Stimulated activated CD4-positive, alpha-beta T cell treated with anti-CD3 and anti-CD28 coated beads, Interleukin-2, amount 100 ng/mL, for 24 hours (primary cell): ENCODE data around the gene SMG9.

Source experiments
- DNase-seq, 2 donors: peaks; one replicate each; pipeline ENCODE4 v3.0.0-alpha.2; 2020

SMG9 gene

DNA sequence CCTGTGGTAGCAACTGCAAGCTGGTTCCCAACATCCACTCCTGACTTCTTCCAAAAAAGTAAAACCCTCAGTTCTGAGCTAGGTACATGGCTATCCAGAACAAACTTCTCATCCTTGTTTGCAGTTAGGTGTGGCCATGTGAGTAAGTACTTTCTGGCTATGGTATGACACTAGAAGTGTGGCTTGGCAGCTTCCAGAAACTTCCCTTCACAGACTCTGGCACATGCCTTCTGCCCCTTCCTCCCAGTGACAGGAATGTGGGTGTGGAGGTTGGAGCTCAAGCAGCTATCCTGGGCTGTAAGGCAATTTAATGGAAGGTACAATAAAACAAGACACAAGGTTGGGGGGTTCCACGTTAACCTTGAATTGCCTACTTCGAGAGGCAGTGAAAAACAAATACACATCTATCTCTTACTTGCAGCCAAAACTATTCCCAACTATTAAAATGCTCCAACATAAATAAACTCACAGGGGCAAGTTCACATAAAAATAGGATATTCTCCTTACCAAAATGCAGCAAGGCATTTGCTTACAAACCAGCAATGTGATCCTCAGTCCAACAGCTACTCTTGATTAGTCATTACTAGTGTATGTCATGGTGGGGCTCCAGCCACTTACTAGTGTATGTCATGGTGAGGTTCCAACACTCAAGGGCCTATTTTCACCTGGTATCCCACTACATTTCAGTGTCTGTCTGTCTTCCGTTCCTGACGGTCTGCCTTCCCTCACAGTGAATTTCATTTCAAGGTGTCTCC is 3.1 kb downstream of the SMG9 start:
- no peak for DNase-seq

DNA sequence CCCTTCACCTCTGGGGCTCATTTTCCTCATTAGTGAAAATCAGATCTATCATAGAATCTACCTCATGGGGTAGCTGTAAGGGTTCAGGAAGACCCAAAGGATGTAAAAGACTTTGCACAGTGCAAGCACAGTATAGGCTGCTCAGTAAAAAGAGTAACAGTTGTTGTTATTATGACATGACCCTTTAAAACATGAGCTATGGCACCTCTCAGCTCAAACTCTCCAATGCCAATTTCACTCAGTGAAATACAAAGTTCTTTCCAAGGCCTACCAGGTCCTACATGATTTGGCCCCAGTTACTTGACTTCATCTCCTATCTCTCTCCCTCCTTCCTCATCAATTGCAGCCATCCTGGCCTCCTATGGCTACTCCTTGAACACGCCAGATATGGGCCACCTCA is 4.9 kb downstream of the SMG9 start:
- no peak for DNase-seq

DNA sequence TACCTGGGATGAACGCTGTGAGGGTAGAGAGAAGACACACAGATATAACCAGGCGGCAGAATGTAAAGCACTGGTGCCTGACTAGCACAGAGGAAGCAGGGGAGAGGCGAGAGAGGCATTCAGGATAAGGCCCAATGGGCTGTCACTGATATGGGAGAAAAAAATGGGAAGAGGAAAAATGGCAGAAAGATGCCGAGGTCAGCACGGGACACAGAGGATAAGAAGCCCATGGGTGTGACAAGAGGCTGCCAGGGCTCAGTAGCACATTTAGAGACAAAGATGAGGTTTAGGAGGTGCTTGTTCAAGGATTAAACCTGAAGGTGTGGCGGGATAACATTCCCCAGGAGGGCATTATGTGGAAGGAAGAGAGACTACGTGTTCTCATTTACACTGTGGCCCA is 5.6 kb downstream of the SMG9 start:
- no peak for DNase-seq

DNA sequence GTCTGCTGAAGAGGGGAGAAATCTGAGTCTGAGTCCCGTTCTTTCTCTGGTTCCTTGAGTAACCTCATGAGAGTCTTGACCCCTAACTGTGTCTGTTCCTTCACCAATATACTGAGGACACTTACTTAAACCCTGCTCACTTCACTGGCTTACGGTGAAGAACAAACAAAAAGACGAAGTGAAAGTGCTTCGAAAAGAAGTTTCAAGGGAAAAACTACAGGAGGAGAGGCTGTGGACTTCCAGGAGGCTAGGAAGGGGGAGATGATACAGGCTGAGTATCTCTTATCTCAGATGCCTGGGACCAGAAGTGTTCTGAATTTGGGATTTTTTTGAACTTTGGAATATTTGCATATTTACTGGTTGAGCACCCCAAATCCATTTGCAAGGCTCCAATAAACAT is 6.1 kb downstream of the SMG9 start:
- DNase-seq: no peak

DNA sequence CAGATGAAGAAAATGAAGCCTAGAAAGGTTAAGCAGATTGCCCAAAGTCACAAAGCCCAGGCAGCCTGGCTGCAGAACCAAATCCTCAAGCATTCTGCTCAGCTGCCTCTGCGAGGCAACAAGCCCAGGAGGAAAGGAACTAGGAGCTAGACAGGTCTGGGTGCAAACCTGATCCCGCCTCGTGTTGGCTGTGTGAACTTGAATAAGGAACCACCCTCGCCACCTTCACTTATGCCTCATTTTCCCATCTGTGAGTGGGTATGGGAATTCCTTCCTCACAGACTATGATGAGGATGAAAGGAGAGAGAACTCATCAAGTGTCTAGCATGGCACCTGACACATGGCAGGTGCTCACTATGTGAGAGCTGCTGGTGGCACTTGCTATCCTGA is 6.6 kb downstream of the SMG9 start:
- no peak for DNase-seq

DNA sequence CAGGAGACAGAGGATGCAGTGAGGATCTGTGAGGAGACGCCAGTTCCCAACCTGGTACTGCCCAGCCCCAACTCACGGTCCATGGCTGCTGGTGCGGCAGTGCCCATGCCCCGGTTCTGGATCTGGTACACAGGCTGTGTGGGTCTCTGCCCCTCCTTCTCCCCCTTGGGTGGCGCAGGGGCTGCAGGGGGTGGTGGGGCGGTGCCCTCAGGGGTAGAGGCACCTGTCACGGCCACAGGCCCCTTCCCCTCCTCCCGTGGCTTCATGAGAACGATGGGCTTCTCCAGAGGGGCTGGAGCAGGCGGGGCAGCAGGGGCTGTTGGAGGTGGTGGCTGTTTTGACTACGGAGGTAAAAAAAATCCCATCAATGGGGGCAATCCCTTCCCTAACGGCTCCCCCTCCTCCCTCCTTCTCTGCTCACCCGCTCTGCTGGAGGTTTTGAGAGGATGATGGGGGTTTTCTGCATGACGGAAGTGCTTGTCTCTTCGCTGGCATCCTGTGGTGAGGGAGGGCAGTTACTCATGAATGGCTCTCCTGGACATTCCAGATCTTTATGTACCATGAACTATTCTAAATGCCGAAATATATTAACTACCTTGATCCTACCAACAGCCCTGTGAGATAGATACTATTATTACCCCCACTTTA is 7.1 kb downstream of the SMG9 start:
- DNase-seq: no peak

DNA sequence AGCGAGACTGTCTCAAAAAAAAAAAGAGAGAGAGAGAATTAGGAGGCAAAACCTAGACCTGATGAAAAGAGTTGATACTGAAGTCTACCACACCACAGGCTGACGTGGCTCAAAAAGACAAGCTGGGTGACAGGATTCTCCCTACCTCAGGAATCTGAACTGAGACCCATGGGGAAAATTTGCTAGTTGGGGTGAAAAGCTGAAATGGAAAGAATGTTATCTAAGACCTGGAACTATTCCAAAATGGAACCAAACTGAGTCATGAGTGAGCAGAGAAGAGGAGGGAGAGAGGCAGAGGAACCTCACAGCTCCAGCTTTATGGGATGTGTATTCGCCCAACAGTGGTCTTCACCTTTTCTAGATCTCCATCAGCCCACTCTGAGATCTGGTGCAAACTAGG is 11.7 kb downstream of the SMG9 start:
- DNase-seq: no peak

DNA sequence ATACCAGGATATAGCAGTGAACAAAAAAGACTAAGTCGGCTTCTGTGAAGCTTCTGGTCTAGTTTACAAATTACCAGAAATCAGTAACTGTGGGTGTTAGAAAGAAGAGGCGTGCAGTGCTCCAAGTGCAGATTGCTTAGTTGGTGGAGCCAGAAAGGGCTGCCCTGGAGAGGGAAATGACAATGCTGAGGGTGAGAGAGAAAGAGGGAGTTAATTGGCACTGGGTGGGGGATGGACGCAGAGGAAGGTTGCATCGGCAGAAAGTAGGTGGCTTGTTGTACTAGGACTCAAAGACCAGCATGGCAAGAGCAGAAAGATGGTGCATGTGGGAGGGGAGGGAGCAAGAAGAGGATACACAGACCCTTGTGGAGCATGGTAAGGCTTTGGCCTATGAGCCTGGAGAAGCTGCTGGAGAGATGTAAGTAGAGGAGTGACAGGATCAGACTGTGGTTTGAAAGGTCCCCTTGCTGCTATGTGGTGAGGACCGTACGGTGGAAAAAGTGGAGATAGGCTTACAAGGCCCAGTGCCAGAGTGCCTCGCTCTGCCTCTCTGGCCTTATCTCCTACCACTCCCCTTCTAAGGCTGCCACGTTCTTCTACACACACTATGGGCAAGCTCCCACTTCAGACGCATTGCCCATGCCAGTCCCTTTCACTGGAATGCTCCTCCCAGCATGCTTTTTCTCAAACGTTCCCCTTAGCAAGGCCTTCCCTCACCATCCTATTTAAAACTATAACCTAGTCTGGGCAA is 13.5 kb downstream of the SMG9 start:
- no peak for DNase-seq

DNA sequence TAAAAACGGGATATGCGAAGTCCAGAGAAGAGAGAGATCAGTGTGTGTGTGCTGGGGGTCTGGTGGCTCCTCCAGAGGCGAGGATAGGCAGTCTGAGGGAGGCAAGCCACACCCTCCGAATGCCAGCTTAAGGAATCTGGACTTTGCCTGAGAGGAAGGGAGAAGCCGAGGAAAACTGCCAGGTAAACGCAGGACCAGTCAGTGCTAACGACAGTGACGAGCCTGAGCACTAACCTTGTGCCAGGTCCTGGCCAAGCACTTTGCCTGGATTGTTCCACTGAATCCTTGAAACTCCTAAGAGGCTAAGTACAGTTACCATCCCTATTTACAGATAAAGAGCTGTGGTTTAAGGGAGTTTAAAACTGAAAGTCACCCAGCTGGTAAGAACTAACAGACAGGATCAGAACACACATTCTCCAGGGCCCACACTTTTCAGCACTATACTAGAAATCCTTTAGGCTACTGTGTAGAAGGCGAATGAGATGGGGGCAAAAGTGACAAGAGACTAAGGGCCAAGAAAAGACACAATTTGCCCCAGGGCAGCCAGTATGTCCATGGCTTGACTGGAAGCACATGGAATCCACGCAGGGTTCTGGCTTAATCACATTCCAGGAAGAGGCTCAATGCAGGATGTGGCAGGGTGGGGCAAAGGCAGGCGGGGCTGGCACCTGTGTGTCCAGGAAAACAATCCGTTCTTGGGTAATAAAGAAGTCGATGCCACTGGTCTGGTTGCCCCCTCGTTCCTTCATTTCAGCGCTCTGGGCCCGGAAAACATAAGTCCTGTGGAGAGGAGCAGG is 15.1 kb downstream of the SMG9 start:
- DNase-seq: no peak

DNA sequence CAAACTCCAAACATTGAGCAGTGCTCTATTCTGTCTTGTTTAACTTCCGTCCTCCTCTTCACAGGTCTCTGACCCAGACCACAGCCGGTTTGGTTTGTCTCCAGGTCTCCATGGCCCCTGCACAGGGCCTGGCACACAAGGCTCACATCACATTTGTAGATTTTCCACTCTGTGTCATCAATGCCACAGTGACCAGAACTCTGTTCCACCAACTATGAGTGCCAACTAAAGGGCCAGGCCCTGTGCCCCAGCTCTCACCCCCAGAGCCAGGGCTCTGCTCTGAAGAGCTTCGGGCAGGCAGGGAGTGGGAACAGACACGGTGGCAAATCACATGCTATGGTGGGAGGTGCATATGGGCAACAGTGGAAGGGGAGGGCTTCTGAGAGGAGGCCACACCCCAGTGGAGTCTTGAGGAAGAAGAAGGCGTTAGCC is 16.0 kb downstream of the SMG9 start:
- no peak for DNase-seq

DNA sequence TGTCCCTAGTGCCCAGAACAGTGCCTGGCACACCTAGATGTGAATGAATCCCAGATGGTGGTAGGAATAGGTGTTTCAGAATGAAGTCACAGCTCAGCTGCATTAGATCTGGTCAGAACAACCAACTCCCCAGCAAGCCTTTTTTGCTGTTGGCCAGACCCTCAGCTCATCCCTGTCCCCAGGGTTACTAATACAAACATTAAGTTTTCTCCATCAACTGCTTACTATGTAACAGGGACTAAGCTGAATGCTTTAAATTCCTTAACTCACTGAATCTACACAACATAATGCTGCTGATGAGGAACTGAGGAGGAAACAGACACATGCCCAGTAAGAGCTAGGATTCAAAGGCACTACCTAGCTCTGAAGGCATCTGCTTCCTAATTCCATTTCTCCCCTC is 18.8 kb downstream of the SMG9 start:
- no peak for DNase-seq

DNA sequence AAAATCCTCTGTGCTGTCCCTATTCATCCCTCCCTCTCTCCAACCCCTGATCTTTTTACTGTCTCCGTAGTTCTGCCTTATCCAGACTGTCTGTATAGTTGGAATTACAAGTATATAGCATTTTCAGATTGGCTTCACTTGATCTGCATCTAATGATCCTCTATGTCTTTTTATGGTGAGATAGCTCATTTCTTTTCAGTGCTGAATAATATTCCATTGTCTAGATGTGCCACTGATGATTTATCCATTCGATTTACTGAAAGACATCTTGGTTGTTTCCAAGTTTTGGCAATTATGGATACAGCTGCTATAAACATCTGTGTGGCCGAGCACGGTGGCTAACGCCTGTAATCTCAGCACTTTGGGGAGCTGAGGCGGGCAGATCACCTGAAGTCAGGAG is 19.7 kb downstream of the SMG9 start:
- DNase-seq: no peak

DNA sequence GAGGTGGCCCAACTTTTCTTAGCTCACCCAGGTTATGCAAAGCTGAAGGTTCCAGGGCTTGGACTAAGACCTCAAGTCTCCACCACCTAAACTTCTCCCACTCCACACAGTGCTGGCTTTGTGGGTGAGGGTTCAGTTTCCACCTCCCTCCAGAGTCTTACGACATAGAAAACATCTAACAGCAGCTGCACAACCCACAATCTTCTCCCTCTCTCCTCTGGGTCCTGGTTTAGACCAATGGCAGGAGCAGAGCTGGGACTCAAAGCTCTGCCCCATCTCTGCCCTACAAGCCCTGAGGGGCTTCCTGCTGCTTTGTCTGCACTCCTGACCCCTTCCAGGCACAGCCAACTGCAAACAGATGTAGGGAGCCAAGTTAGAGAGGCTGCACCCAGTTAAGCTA is 22.9 kb downstream of the SMG9 start:
- DNase-seq: no peak

DNA sequence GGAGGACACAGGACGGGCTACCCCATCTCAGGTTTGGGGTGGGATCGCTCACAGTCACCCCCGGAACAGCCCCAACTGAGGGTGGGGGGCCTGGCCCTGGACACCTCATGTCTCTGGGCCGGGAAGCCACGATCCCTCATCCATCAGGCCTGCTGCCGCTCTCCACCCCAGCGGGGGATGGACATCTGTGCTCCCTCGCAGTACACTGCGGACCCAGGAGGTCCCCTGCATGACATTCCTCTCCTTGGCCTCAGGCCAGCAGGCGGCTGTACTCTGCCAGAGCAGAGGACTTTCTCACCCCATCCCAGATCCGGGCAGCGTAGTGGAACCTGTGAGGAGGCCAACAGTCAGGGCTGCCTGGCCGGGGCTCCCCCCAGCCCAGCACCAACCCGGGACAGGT is 23.4 kb downstream of the SMG9 start:
- no peak for DNase-seq

DNA sequence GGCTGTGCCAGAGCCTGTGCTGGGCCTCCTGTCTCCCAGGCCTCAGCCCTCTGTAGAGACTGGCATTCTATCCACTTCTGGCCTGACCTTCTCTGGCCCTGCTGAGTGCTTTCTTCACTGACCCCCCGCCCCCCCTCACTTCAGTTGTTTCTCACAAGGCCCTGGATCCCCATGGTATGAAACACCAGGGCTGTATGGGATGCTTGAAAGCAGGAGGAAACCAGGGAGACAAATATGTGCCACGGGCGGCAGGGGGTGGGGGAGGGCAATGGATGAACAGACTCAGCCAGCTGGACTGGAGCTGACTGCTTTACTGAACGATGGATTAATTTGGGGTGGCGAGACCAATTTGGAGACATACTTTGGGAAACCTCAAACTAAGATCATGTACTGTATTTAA is 24.8 kb downstream of the SMG9 start:
- DNase-seq: no peak

DNA sequence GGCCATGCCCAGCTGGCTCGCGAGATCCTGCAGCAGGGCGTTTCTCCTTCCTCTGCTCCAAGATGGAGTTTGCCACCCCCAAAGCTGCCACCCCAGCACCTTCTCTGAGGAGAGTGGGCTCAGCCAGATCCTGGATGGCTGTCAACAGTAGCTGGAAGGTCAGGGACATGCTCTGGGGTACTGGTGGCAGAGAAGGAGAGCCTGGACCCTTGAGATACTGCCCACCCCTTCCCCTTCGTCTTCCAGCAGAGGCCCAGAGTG is 27.2 kb downstream of the SMG9 start:
- DNase-seq: no peak

DNA sequence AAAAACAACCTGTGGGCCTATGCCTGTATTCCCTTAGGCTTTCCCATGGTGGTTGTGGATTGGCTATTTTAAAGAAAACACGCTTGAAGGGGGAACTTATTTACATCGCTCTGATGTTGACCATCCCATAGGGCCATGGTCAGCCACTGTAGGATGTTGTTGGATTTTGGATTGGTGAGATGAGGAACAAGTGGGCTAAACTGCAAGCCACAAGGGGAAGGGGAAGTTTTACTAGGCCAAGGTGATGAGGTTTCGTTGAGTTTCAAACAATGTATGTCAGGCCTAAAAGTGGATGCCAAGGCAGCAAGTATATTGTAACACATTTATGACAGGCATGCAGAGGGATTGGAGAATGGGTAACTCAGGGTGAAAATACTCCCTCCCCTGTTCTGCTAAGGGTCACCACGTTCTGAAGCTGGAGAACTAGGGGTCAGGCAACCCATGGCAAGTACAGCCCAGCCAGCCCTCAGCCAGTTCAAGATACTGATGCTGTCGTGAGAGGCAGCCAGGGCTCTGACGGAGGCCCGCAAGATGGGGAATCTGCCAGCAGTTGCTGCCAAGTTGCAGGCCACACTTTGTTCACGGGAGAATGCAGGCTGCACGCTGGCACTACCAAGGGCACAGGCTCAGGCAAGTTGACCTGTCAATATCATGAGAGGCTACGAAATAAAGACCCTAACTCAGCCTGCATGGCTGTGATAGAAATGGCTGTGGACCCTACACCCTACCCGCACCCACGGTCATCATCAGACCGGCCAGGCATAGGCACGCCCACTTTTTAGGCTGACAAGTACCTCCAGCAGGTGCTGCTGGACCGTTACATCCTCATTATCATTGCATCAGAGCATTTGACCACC is 27.8 kb downstream of the SMG9 start:
- no peak for DNase-seq

DNA sequence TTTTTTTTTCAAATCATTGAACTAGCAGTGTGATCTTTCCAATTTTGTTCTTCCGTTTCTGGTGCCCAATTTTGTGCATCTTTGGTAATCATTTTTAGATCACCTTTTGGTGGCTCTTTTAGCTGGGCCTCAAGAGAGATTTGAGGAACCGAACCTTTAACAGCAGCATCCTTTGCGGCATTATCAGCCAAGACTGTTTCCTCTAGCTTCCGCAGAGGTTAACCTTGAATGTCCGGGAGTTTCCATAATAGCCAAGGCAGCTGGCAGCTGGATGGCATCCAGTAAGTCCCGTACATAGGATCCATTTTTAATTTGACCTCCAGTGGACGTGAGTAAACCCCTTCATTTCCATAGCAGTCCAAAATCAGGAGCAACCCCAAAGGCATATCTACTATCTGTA is 29.3 kb downstream of the SMG9 start:
- DNase-seq: no peak

DNA sequence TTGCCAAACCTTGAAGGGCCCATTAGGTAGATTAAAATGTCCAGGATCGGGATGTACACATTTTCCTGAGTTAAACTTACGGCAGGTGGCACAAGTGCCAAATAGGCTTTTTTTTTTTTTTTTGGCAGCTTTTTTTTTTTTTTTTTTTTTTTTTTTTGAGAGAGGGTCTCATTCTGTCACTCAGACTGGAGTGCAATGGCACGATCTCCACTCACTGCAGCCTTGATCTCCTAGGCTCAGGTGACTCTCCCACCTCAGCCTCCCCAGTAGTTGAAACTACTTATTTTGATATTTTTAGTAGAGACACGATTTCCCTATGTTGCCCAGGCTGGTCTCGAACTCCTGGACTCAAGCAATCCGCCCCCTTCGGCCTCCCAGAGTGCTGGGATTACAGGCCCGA is 29.9 kb downstream of the SMG9 start:
- no peak for DNase-seq

DNA sequence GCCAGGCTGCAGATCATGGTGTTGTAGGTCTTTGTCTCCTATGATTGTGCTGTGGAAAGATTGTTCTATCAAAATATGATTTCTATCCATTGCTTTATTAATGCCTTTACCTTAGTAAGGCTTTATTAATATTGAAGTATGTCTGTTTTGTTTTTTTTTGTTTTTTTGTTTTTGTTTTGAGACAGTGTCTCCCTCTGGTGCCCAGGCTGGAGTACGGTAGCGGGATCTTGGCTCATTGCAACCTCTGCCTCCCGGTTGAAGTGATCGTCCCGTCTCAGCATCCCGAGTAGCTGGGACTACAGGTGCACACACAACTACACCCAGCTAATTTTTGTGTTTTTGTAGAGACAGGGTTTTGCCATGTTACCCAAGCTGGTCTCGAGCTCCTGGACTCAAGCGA is 31.2 kb downstream of the SMG9 start:
- no peak for DNase-seq

DNA sequence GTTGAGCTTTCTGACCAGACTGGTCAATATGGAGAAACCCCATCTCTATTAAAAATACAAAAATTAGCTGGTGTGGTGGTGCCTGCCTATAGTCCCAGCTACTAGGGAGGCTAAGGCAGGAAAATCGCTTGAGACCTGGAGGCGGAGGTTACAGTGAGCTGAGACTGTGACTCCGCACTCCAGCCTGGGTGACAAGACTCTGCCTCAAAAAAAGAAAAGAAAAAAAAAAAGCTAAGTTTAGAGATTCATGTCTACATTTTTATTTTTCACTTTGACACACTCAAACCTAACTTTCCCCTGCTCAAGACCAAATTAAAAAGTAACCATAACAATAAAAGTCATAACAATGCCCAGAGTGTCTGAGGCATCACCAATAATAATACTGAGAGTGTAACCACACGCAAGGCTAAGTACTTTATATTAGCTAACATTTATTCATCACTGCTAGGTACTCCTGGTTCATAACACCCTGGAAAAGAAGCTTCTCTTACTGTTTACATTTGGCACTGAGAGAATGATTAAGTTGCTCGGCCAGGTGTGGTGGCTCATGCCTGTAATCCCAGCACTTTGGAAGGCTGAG is 33.2 kb downstream of the SMG9 start:
- no peak for DNase-seq

DNA sequence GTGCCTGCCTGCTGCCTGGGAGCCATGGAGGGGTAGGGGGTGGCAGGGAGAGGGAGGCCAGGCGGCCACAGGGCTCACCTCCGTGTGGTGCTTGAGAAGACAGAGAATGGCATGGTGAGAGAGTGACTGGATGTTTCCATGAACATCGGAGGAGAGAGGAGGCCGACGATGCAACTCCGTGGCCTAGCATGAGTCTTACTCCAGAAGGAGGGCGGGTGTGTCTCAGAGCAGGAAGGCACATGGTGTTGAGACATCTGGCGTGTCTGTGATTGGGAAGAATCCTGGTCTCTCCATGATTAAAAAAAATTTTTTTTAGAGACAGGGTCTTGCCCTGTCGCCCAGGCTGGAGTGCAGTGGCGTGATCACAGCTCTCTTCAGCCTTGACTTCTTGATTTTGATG is 33.8 kb downstream of the SMG9 start:
- no peak for DNase-seq
